PC-9 (cell line): ENCODE results near the gene TP53I3. TPM values are rescaled to one million over a fixed set of nuclear protein-coding genes. Genes with fewer than 3 reads are reported as not detected.
"Not testable (repeated sequence)": the region's sequence is repeated elsewhere in the genome, so short reads cannot be mapped to it uniquely, and the experiment has no call there.

ENCODE experiments used
- BruUV-seq: library from RNA; stranded (reverse); fragments of 400-500 nt; replicated peaks from 2 replicates; lab custom pipeline; 2021; lab: Mats Ljungman, UMichigan
- CTCF ChIA-PET: fragments of 300-600 bp; sonication (Branson Sonifier 250); formaldehyde crosslinking; loops from one replicate; lab custom pipeline; 2022; ENCODE audit warnings: antibody characterized with exemption; lab: Charles Lee
- POLR2A ChIA-PET: fragments of 300-600 bp; sonication (Branson Sonifier 250); formaldehyde crosslinking; loops from one replicate; lab custom pipeline; 2022; ENCODE audit warnings: antibody characterized with exemption; ENCODE audit not compliant: unreplicated experiment; lab: Charles Lee
- DNase-seq, 2 experiments: peaks; one replicate each; pipeline versions ENCODE4 v3.0.0 to v3.0.0-alpha.2; 2015 to 2022; ENCODE audit warnings: mixed read lengths in 1 of 2
- H2AFZ ChIP-seq: fragments of 200-600 bp; sonication (generic); 2 replicates; pipeline ENCODE4 v1.8.1; 2017; ENCODE audit warnings: antibody characterized with exemption
- H3F3A ChIP-seq: fragments of 200-600 bp; sonication (generic); 2 replicates; pipeline ENCODE4 v1.8.1; 2017; ENCODE audit warnings: antibody characterized with exemption, mild to moderate bottlenecking, low read depth; ENCODE audit not compliant: insufficient read depth
- H3K27ac ChIP-seq: fragments of 200-600 bp; sonication (generic); 2 replicates; pipeline ENCODE4 v1.6.1; 2016; ENCODE audit warnings: mixed run types
- H3K27me3 ChIP-seq: fragments of 200-600 bp; sonication (generic); 2 replicates; pipeline ENCODE4 v1.6.1; 2016; ENCODE audit warnings: low read depth, mixed run types; ENCODE audit not compliant: insufficient read depth
- H3K36me3 ChIP-seq: fragments of 200-600 bp; sonication (generic); 2 replicates; pipeline ENCODE4 v1.6.1; 2016; ENCODE audit warnings: low read depth, mixed run types
- H3K4me1 ChIP-seq: fragments of 200-600 bp; sonication (generic); replicated peaks from 2 replicates; pipeline ENCODE4 v1.6.1; 2016; ENCODE audit warnings: mixed run types; ENCODE audit not compliant: insufficient read depth
- H3K4me2 ChIP-seq: fragments of 200-600 bp; sonication (generic); 2 replicates; pipeline ENCODE4 v1.6.1; 2017; ENCODE audit warnings: mixed run types
- H3K4me3 ChIP-seq: fragments of 200-600 bp; sonication (generic); 2 replicates; pipeline ENCODE4 v1.6.1; 2016; ENCODE audit warnings: mixed run types
- H3K79me2 ChIP-seq: fragments of 200-600 bp; sonication (generic); 2 replicates; pipeline ENCODE4 v1.6.1; 2017; ENCODE audit warnings: low read depth, mixed run types
- H3K9me2 ChIP-seq: fragments of 200-600 bp; sonication (generic); 2 replicates; pipeline ENCODE4 v1.8.1; 2017; ENCODE audit warnings: mild to moderate bottlenecking; ENCODE audit not compliant: insufficient read depth
- H3K9me3 ChIP-seq: fragments of 200-600 bp; sonication (generic); 2 replicates; pipeline ENCODE4 v1.8.1; 2016; ENCODE audit warnings: low read depth; ENCODE audit not compliant: insufficient read depth
- H4K20me1 ChIP-seq: fragments of 200-600 bp; sonication (generic); 2 replicates; pipeline ENCODE4 v1.8.1; 2017; ENCODE audit not compliant: insufficient read depth
- CTCF ChIP-seq: fragments of 200-600 bp; sonication (generic); conservative IDR thresholded peaks from 2 replicates; pipeline ENCODE4 v1.6.1; 2017; ENCODE audit warnings: mixed run types, antibody characterized with exemption, mild to moderate bottlenecking, moderate library complexity
- EZH2 ChIP-seq: fragments of 200-600 bp; sonication (generic); IDR thresholded peaks from 2 replicates; pipeline ENCODE4 v1.8.0; 2017; ENCODE audit warnings: antibody characterized with exemption, low read depth
- intact Hi-C: fragments of 100-400 bp; cut with micrococcal nuclease; formaldehyde crosslinking; loops from one replicate; pipeline ENCODE4 v1.10.0; 2022; ENCODE audit not compliant: unreplicated experiment
- total RNA-seq: library from RNA; stranded (reverse); gene quantifications from 2 replicates; pipeline ENCODE4 v1.2.3, GENCODE V29; 2021

The TP53I3 gene
- total RNA-seq, 1 experiment from 2014 or later = 22.9 TPM

GRCh38 chr2:24104110-24104650 lies 19.5 kb upstream of the TP53I3 start:
- BruUV-seq = no TSS peak
- peaks cover 8% of the 10 kb centered on the region for H3K9me3 ChIP-seq
- DNase-seq = no peak
- H3K27ac ChIP-seq = no peak overlapping the region
- H3K4me3 ChIP-seq = no peak overlapping the region
- H4K20me1 ChIP-seq = no peaks in the 10 kb centered on the region
- H3K4me2 ChIP-seq = no peak overlapping the region
- H3F3A ChIP-seq = peaks cover 4% of the 10 kb centered on the region; the same call in 1 of the 2 replicates
- H3K4me1 ChIP-seq = peaks cover 17% of the 10 kb centered on the region
- H2AFZ ChIP-seq = no peak overlapping the region
- intact Hi-C loops = no loop called here
- no peaks in the 10 kb centered on the region for H3K9me2 ChIP-seq
- ChIA-PET CTCF (interaction anchor here (0.6 kb wide), 1 partner anchor 143 kb away, joined by 3 read pairs; no protein-coding TSS in a partner anchor), POLR2A (no interaction called here)
- no peak for TF ChIP-seq EZH2
- TF ChIP-seq CTCF = no peak
- H3K36me3 ChIP-seq = no peaks in the 10 kb centered on the region
- no peaks in the 10 kb centered on the region for H3K27me3 ChIP-seq
- H3K79me2 ChIP-seq = no peaks in the 10 kb centered on the region

GRCh38 chr2:24102677-24103076 lies 18.0 kb upstream of the TP53I3 start:
- Histone ChIP-seq H4K20me1 (no peaks in the 10 kb centered on the region), H3K9me3 (no peaks in the 10 kb centered on the region), H2AFZ (no peak overlapping the region), H3K9me2 (no peaks in the 10 kb centered on the region), H3K36me3 (no peaks in the 10 kb centered on the region), H3F3A (peaks cover 4% of the 10 kb centered on the region; the same call in 1 of the 2 replicates), H3K79me2 (no peaks in the 10 kb centered on the region), H3K27ac (no peak overlapping the region), H3K4me3 (no peak overlapping the region), H3K27me3 (no peaks in the 10 kb centered on the region), H3K4me1 (peaks cover 7% of the 10 kb centered on the region; the same call in 1 of the 2 replicates), H3K4me2 (no peak overlapping the region)
- BruUV-seq = no TSS peak
- intact Hi-C loops = no loop called here
- DNase-seq = no peak
- POLR2A ChIA-PET = no interaction called here
- CTCF ChIA-PET = no interaction called here
- TF ChIP-seq CTCF = no peak
- TF ChIP-seq EZH2 = no peak

GRCh38 chr2:24101992-24102391 lies 17.4 kb upstream of the TP53I3 start:
- H3K9me2 ChIP-seq = no peaks in the 10 kb centered on the region
- no peak overlapping the region for H2AFZ ChIP-seq
- H3F3A ChIP-seq = peaks cover 4% of the 10 kb centered on the region; the same call in 1 of the 2 replicates
- DNase-seq = no peak
- ChIA-PET CTCF (interaction anchor here (0.5 kb wide), 1 partner anchor 15 kb away, joined by 3 read pairs; no protein-coding TSS in a partner anchor), POLR2A (no interaction called here)
- H3K4me2 ChIP-seq = no peak overlapping the region
- peaks cover 7% of the 10 kb centered on the region; the same call in 1 of the 2 replicates for H3K4me1 ChIP-seq
- no peak overlapping the region for H3K4me3 ChIP-seq
- H4K20me1 ChIP-seq = no peaks in the 10 kb centered on the region
- H3K27ac ChIP-seq = no peak overlapping the region
- BruUV-seq = no TSS peak
- no peaks in the 10 kb centered on the region for H3K9me3 ChIP-seq
- H3K27me3 ChIP-seq = no peaks in the 10 kb centered on the region
- intact Hi-C loops = no loop called here
- H3K36me3 ChIP-seq = no peaks in the 10 kb centered on the region
- no peaks in the 10 kb centered on the region for H3K79me2 ChIP-seq
- TF ChIP-seq CTCF (no peak), EZH2 (no peak)

GRCh38 chr2:24100732-24101131 lies 16.1 kb upstream of the TP53I3 start:
- not testable (repeated sequence) for DNase-seq, BruUV-seq

GRCh38 chr2:24095171-24095677 lies 10.6 kb upstream of the TP53I3 start:
- H2AFZ ChIP-seq, DNase-seq, H3K36me3 ChIP-seq, H3F3A ChIP-seq, H3K4me2 ChIP-seq, H3K27me3 ChIP-seq, H3K79me2 ChIP-seq, H3K4me3 ChIP-seq, H3K4me1 ChIP-seq, CTCF ChIA-PET, H3K27ac ChIP-seq, BruUV-seq, H3K9me3 ChIP-seq, POLR2A ChIA-PET, H4K20me1 ChIP-seq, intact Hi-C loops, H3K9me2 ChIP-seq: not testable (repeated sequence)

More at GRCh38 chr2:24100732-24101131, 16.1 kb upstream of the TP53I3 start:
- H4K20me1 ChIP-seq, POLR2A ChIA-PET, H2AFZ ChIP-seq, H3K27me3 ChIP-seq, CTCF ChIA-PET, H3K4me2 ChIP-seq, H3K79me2 ChIP-seq, H3K4me3 ChIP-seq, H3K4me1 ChIP-seq, H3K9me3 ChIP-seq, H3K9me2 ChIP-seq, H3K27ac ChIP-seq, H3K36me3 ChIP-seq, H3F3A ChIP-seq, intact Hi-C loops: not testable (repeated sequence)
